Fibroblast of the aortic adventitia (primary cell): ENCODE data around the gene DYNC1LI2. TPM values are rescaled to one million over a fixed set of nuclear protein-coding genes. Genes with fewer than 3 reads are reported as not detected.

Source experiments
- DNase-seq: peaks from one replicate; pipeline ENCODE4 v3.0.0-alpha.2; 2010; ENCODE audit warnings: low read depth
- H3K4me3 ChIP-seq: 2 replicates; pipeline ENCODE4 v1.5.1; 2011; ENCODE audit warnings: low read depth, mild to moderate bottlenecking, control low read depth, low read length, moderate library complexity
- CTCF ChIP-seq: IDR thresholded peaks from 2 replicates; pipeline ENCODE4 v1.5.1; 2011; ENCODE audit warnings: mild to moderate bottlenecking, low read length, control low read depth, inconsistent platforms; ENCODE audit not compliant: insufficient read depth
- total RNA-seq: library from RNA; depleted of rRNA; stranded (reverse); fragments of >200 nt; gene quantifications from 2 replicates; pipeline ENCODE4 v1.2.3, GENCODE V29; 2012; ENCODE audit warnings: low replicate concordance

The DYNC1LI2 gene
- total RNA-seq, 1 donor: 148 TPM

GRCh38 chr16:66776457-66776856 is 25.0 kb upstream of the DYNC1LI2 start:
- H3K4me3 ChIP-seq: no peak overlapping the region
- TF ChIP-seq CTCF: no peak
- no peak for DNase-seq

- no peak for TF ChIP-seq CTCF
- DNase-seq: peak; percentile 39
- no peak overlapping the region for H3K4me3 ChIP-seq
Measured at GRCh38 chr16:66774981-66775380, 23.6 kb upstream of the DYNC1LI2 start.

- TF ChIP-seq CTCF: no peak
- H3K4me3 ChIP-seq: no peak overlapping the region
- no peak for DNase-seq
Measured at GRCh38 chr16:66758086-66758485, 6.7 kb upstream of the DYNC1LI2 start.

- no peak overlapping the region for H3K4me3 ChIP-seq
Measured at GRCh38 chr16:66754819-66755218, 3.4 kb upstream of the DYNC1LI2 start.

GRCh38 chr16:66754211-66754610 is 2.8 kb upstream of the DYNC1LI2 start:
- TF ChIP-seq CTCF: no peak
- H3K4me3 ChIP-seq: no peak overlapping the region
- DNase-seq: no peak

More at GRCh38 chr16:66754819-66755218, 3.4 kb upstream of the DYNC1LI2 start:
- no peak for DNase-seq
- TF ChIP-seq CTCF: no peak

- H3K4me3 ChIP-seq: no peak overlapping the region
- DNase-seq: no peak
- no peak for TF ChIP-seq CTCF
Measured at GRCh38 chr16:66752958-66753357, 1.5 kb upstream of the DYNC1LI2 start.

- no peak for TF ChIP-seq CTCF
- H3K4me3 ChIP-seq: no peak overlapping the region
- DNase-seq: no peak
Measured at GRCh38 chr16:66752379-66752778, 970 bp upstream of the DYNC1LI2 start.
